ENCODE data around the gene TNFRSF8.

GRCh38 chr1:12078575-12078937 lies 15.5 kb downstream of the TNFRSF8 start:
- no peak for TF ChIP-seq CTCF (conservative IDR thresholded peaks at IDR 0.05 in 1 of 2, IDR thresholded peaks at IDR 0.05 in 1 of 2; ENCODE audit: extremely low read depth in 1 of 2, insufficient read depth in 1 of 2, low read depth in 1 of 2, low read length in 2 of 2)
- TF ChIP-seq EZH2 (IDR thresholded peaks at IDR 0.05; ENCODE audit: borderline replicate concordance, low read length): no peak

Data from mammary epithelial cell (primary cell).